Endothelial cell of umbilical vein (primary cell): ENCODE measurements around the gene ZDHHC7.

ENCODE experiments used
- EZH2 ChIP-seq: IDR thresholded peaks from 2 replicates; pipeline ENCODE4 v1.6.1; 2012; ENCODE audit warnings: borderline replicate concordance, low read depth, mild to moderate bottlenecking, moderate library complexity, low read length, inconsistent platforms; ENCODE audit not compliant: severe bottlenecking
- POLR2A ChIP-seq: IDR thresholded peaks from 2 replicates; pipeline ENCODE4 v1.6.1; 2012; ENCODE audit warnings: low read depth, mild to moderate bottlenecking, control low read depth, low read length
- POLR2AphosphoS5 ChIP-seq: IDR thresholded peaks from 2 replicates; pipeline ENCODE4 v1.6.1; 2012; ENCODE audit warnings: low read depth, mild to moderate bottlenecking, control low read depth, low read length, moderate library complexity; ENCODE audit not compliant: insufficient read depth
- TF ChIP-seq, protein P1 (sequence below), 2 donors: IDR thresholded peaks; 1 replicate in 1 of 2; 2 replicates in 1 of 2; pipeline ENCODE4 v1.5.1; 2011; ENCODE audit warnings: low read length in 2 of 2, mild to moderate bottlenecking in 2 of 2, moderate library complexity in 2 of 2, control low read depth in 1 of 2, inconsistent platforms in 1 of 2, low read depth in 1 of 2; ENCODE audit not compliant: insufficient read depth in 1 of 2; ENCODE audit errors: extremely low read depth in 1 of 2
- TF ChIP-seq, protein P2 (sequence below): IDR thresholded peaks from 2 replicates; pipeline ENCODE4 v1.6.1; 2011; ENCODE audit not compliant: insufficient read depth, insufficient read length

DNA sequence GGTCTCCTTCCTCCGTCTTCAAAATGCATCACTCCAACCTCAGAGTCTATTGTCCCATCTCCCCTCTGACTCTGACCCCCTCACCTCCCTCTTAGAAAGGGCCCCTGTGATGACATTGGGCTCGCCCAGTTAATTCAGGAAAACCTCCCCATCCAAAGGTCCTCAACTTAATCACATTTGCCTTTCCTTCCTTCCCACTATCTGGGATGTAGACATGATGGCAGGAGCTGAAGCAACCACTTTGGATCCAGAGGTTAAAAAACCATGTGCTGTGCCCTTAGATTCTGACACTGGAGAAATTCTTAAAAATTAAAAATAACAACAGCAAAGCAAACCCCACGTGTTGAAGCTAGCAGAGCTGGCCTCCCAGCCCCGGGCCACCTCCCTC lies 80.2 kb downstream of the ZDHHC7 start:
- TF ChIP-seq, protein P1, sequence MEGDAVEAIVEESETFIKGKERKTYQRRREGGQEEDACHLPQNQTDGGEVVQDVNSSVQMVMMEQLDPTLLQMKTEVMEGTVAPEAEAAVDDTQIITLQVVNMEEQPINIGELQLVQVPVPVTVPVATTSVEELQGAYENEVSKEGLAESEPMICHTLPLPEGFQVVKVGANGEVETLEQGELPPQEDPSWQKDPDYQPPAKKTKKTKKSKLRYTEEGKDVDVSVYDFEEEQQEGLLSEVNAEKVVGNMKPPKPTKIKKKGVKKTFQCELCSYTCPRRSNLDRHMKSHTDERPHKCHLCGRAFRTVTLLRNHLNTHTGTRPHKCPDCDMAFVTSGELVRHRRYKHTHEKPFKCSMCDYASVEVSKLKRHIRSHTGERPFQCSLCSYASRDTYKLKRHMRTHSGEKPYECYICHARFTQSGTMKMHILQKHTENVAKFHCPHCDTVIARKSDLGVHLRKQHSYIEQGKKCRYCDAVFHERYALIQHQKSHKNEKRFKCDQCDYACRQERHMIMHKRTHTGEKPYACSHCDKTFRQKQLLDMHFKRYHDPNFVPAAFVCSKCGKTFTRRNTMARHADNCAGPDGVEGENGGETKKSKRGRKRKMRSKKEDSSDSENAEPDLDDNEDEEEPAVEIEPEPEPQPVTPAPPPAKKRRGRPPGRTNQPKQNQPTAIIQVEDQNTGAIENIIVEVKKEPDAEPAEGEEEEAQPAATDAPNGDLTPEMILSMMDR (IDR thresholded peaks at IDR 0.05; ENCODE audit: extremely low read depth in 1 of 2, insufficient read depth in 1 of 2, low read depth in 1 of 2, low read length in 2 of 2): no peak
- TF ChIP-seq POLR2AphosphoS5 (no peak), EZH2 (no peak), POLR2A (no peak)
- TF ChIP-seq, protein P2, sequence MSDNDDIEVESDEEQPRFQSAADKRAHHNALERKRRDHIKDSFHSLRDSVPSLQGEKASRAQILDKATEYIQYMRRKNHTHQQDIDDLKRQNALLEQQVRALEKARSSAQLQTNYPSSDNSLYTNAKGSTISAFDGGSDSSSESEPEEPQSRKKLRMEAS: no peak
